Caco-2 (cell line): ENCODE data around the gene ZIK1. TPM values are rescaled to one million over a fixed set of nuclear protein-coding genes. Genes with fewer than 3 reads are reported as not detected.

Experiments
- BruUV-seq: library from RNA; stranded (reverse); fragments of 400-500 nt; replicated peaks from 2 replicates; lab custom pipeline; 2021; lab: Mats Ljungman, UMichigan
- CTCF ChIA-PET: fragments of 300-600 bp; sonication (Branson Sonifier 250); formaldehyde crosslinking; loops from one replicate; lab custom pipeline; 2022; ENCODE audit warnings: antibody characterized with exemption; lab: Charles Lee
- POLR2A ChIA-PET: fragments of 300-600 bp; sonication (Branson Sonifier 250); formaldehyde crosslinking; loops from one replicate; lab custom pipeline; 2022; ENCODE audit warnings: antibody characterized with exemption; lab: Charles Lee
- DNase-seq, 2 experiments: peaks; one replicate each; pipeline versions ENCODE4 v3.0.0 to v3.0.0-alpha.2; 2020 to 2022
- H3K27me3 ChIP-seq: replicated peaks from 2 replicates; pipeline ENCODE4 v1.6.0; 2011; ENCODE audit warnings: low read length; ENCODE audit not compliant: control insufficient read depth, insufficient read depth
- H3K36me3 ChIP-seq: 2 replicates; pipeline ENCODE4 v1.5.1; 2011; ENCODE audit warnings: low read length; ENCODE audit not compliant: control insufficient read depth, insufficient read depth
- H3K4me1 ChIP-seq: fragments of 250-450 bp; sonication (Bioruptor Pico); 2 replicates; pipeline ENCODE4 v1.5.1; 2020; ENCODE audit warnings: mild to moderate bottlenecking
- H3K4me3 ChIP-seq: 2 replicates; pipeline ENCODE4 v1.5.1; 2011; ENCODE audit warnings: low read depth, mild to moderate bottlenecking, control low read depth, low read length
- H3K9me3 ChIP-seq: fragments of 250-450 bp; sonication (Bioruptor Pico); 2 replicates; pipeline ENCODE4 v1.5.1; 2020; ENCODE audit warnings: mild to moderate bottlenecking, moderate library complexity
- H3K27ac Mint-ChIP-seq: one replicate; pipeline ENCODE4 v1.8.0; 2022; ENCODE audit warnings: mixed read lengths; ENCODE audit not compliant: unreplicated experiment
- H3K27me3 Mint-ChIP-seq: one replicate; pipeline ENCODE4 v1.8.0; 2022; ENCODE audit warnings: mixed read lengths; ENCODE audit not compliant: insufficient read depth, unreplicated experiment
- H3K36me3 Mint-ChIP-seq: one replicate; pipeline ENCODE4 v1.8.0; 2022; ENCODE audit warnings: mild to moderate bottlenecking, mixed read lengths; ENCODE audit not compliant: insufficient read depth, unreplicated experiment
- H3K4me1 Mint-ChIP-seq: one replicate; pipeline ENCODE4 v1.8.0; 2022; ENCODE audit warnings: low read depth, mixed read lengths; ENCODE audit not compliant: unreplicated experiment
- H3K4me3 Mint-ChIP-seq: one replicate; pipeline ENCODE4 v1.8.0; 2022; ENCODE audit warnings: mild to moderate bottlenecking, moderate library complexity, mixed read lengths; ENCODE audit not compliant: unreplicated experiment
- H3K9me3 Mint-ChIP-seq: one replicate; pipeline ENCODE4 v1.8.0; 2022; ENCODE audit warnings: mixed read lengths; ENCODE audit not compliant: unreplicated experiment
- intact Hi-C: fragments of 100-400 bp; cut with micrococcal nuclease; formaldehyde crosslinking; loops from one replicate; pipeline ENCODE4 v1.10.0; 2022; ENCODE audit not compliant: unreplicated experiment
- total RNA-seq: library from RNA; stranded (reverse); gene quantifications from 2 replicates; pipeline ENCODE4 v1.2.3, GENCODE V29; 2022
- TF ChIP-seq, protein P1 (sequence below), 2 experiments: fragments of 200-600 bp in 1 of 2; IDR thresholded peaks; 1 replicate in 1 of 2; 2 replicates in 1 of 2; pipeline versions ENCODE4 v1.5.1 to v1.8.0; 2011 to 2022; ENCODE audit warnings: antibody characterized with exemption in 1 of 2, control low read depth in 1 of 2, inconsistent platforms in 1 of 2, low read depth in 1 of 2, low read length in 1 of 2, mild to moderate bottlenecking in 1 of 2, moderate library complexity in 1 of 2; ENCODE audit not compliant: insufficient read depth in 1 of 2, severe bottlenecking in 1 of 2, unreplicated experiment in 1 of 2

ZIK1 gene
- total RNA-seq, 1 experiment from 2014 or later: not detected

DNA sequence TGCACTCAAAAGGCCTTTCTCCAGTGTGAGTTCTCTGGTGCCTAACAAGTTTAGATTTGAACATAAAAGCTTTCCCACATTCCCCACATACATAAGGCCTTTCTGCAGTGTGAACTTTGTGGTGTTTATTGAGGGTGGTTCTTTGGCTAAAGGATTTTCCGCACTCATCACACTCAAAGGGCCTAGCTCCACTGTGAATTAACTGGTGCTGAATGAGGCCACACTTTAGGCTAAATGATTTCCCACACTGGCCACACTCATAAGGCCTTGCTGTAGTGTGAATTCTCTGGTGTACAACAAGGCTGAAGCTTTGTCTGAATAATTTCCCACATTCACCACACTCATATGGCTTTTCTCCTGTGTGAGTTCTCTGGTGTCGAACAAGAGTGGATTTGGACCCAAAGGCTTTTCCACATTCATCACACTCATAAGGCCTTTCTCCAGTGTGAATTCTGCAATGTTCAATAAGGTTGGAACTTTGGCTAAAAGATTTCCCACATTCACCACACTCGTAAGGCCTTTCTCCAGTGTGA, 11.5 kb upstream of the ZIK1 start:
- Mint-ChIP-seq H3K36me3 (peaks cover 45% of the 10 kb centered on the region), H3K4me3 (no peak overlapping the region), H3K27me3 (no peaks in the 10 kb centered on the region), H3K4me1 (no peaks in the 10 kb centered on the region), H3K9me3 (peaks cover 65% of the 10 kb centered on the region), H3K27ac (no peak overlapping the region)
- H3K4me3 ChIP-seq: no peak overlapping the region
- no peaks in the 10 kb centered on the region for H3K4me1 ChIP-seq
- no TSS peak for BruUV-seq
- H3K36me3 ChIP-seq: peaks cover 20% of the 10 kb centered on the region
- DNase-seq: no peak
- no peaks in the 10 kb centered on the region for H3K27me3 ChIP-seq
- intact Hi-C loops: no loop called here
- H3K9me3 ChIP-seq: peaks cover 47% of the 10 kb centered on the region
- CTCF ChIA-PET: interaction anchor here (1.8 kb wide), 1 partner anchor 60 kb away, joined by 4 read pairs; the partner anchor contains the start of gene ZNF211
- POLR2A ChIA-PET: no interaction called here
- TF ChIP-seq, protein P1, sequence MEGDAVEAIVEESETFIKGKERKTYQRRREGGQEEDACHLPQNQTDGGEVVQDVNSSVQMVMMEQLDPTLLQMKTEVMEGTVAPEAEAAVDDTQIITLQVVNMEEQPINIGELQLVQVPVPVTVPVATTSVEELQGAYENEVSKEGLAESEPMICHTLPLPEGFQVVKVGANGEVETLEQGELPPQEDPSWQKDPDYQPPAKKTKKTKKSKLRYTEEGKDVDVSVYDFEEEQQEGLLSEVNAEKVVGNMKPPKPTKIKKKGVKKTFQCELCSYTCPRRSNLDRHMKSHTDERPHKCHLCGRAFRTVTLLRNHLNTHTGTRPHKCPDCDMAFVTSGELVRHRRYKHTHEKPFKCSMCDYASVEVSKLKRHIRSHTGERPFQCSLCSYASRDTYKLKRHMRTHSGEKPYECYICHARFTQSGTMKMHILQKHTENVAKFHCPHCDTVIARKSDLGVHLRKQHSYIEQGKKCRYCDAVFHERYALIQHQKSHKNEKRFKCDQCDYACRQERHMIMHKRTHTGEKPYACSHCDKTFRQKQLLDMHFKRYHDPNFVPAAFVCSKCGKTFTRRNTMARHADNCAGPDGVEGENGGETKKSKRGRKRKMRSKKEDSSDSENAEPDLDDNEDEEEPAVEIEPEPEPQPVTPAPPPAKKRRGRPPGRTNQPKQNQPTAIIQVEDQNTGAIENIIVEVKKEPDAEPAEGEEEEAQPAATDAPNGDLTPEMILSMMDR (IDR thresholded peaks at IDR 0.05; ENCODE audit: insufficient read depth in 1 of 2, low read depth in 1 of 2, low read length in 1 of 2, severe bottlenecking in 1 of 2, unreplicated experiment in 1 of 2): no peak

DNA sequence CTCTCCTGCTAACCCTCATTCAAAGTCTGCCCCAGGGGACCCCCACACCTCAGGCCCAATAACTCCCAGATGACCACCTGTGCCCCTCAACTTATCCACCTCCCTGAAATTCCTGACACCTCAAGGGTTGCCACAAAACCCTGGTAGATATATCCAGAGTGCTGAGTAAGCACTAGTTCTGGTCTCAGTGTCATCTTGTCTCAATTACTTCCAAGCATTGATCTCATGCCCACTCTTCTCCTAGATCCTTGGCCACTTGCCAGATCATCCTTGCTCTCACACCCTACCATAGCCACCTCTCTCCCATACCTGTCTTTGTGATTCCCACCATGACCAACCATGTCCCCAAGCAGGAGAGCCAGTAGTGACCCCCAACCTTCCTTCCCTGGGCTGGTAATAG, 7.3 kb upstream of the ZIK1 start:
- H3K4me1 Mint-ChIP-seq: no peaks in the 10 kb centered on the region
- H3K36me3 Mint-ChIP-seq: peaks cover 45% of the 10 kb centered on the region
- Histone ChIP-seq H3K27me3 (no peaks in the 10 kb centered on the region), H3K4me3 (no peak overlapping the region), H3K9me3 (peaks cover 20% of the 10 kb centered on the region), H3K4me1 (no peaks in the 10 kb centered on the region), H3K36me3 (peaks cover 20% of the 10 kb centered on the region)
- intact Hi-C loops: loop anchor here (5.0 kb wide), 1 partner anchor 236 kb away; the partner anchor contains the start of gene ZNF552
- H3K27me3 Mint-ChIP-seq: no peaks in the 10 kb centered on the region
- DNase-seq: no peak
- CTCF ChIA-PET: no interaction called here
- BruUV-seq: no TSS peak
- TF ChIP-seq, protein P1 (IDR thresholded peaks at IDR 0.05; ENCODE audit: insufficient read depth in 1 of 2, low read depth in 1 of 2, low read length in 1 of 2, severe bottlenecking in 1 of 2, unreplicated experiment in 1 of 2): no peak
- no peak overlapping the region for H3K4me3 Mint-ChIP-seq
- POLR2A ChIA-PET: interaction anchor here (0.6 kb wide), 1 partner anchor 95 kb away, joined by 4 read pairs; no protein-coding TSS in a partner anchor
- no peak overlapping the region for H3K27ac Mint-ChIP-seq
- peaks cover 37% of the 10 kb centered on the region for H3K9me3 Mint-ChIP-seq

DNA sequence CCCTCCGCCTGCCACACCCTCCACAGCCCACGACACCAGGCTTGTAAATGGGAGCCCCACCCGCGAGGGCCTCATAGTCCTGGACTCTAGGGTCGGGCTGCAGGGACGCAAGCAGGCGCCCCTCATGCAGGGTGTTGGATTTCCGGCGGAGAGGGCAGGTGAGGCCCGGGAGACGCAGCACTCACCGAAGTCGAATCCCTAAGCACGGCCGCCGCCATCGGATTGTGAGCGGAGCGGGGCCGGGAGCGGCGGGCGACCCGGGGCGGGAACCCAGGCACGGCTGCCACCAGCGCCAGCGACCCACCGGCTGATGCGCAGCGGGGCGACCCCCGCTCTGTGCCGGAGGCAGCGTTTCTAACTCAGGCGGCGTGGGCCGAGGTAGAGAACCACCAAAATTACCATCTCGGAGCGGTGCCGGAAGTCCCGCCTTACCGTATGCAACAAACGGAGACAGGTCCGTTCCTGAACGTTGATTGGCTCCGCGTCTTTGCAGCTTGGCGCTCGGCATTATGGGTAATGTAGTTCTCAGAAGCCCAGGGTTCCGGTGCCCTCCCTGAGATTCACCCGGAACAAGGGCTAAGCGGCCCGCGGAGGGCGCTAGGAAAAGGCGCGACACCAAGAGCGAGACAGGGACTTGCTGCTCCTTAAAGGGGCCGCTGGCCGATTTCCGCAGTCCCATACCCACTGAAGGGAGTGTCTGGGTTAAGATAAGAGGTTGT, 5.3 kb upstream of the ZIK1 start, which contains the start of gene ZNF416:
TSS of gene ZNF416 (minus strand) at position 425 of the 719 bp plus-strand sequence. CDS start at position 218, 207 bp downstream.
- TF ChIP-seq, protein P1 (IDR thresholded peaks at IDR 0.05; ENCODE audit: insufficient read depth in 1 of 2, low read depth in 1 of 2, low read length in 1 of 2, severe bottlenecking in 1 of 2, unreplicated experiment in 1 of 2): peak in 1 of 2 experiments; percentile 43
- H3K36me3 ChIP-seq: peaks cover 8% of the 10 kb centered on the region; the same call in 1 of the 2 replicates
- H3K4me3 ChIP-seq: peak within 1 kb of the TSS; percentile 83
- H3K9me3 ChIP-seq: 0 out of 2 replicates have a peak, but pooled peaks cover 3% of the 10 kb centered on the region
- BruUV-seq: TSS peak; percentile 58
- H3K4me1 Mint-ChIP-seq: no peaks in the 10 kb centered on the region
- ChIA-PET POLR2A (no interaction called here), CTCF (no interaction called here)
- no peaks in the 10 kb centered on the region for H3K27me3 Mint-ChIP-seq
- peaks cover 45% of the 10 kb centered on the region for H3K9me3 Mint-ChIP-seq
- H3K36me3 Mint-ChIP-seq: peaks cover 34% of the 10 kb centered on the region
- H3K4me1 ChIP-seq: no peaks in the 10 kb centered on the region
- peak within 1 kb of the TSS; percentile 37 for H3K27ac Mint-ChIP-seq
- DNase-seq: peak; percentile 97 to 98
- H3K27me3 ChIP-seq: no peaks in the 10 kb centered on the region
- intact Hi-C loops: loop anchor here (1.0 to 5.0 kb wide), 8 partner anchors 19 to 338 kb away; partner anchors contain the start of genes ZNF211, ZNF417, ZNF530 and ZNF550
- H3K4me3 Mint-ChIP-seq: peak within 1 kb of the TSS; percentile 77
